NCI-H2171 treated with DMSO at 0.1 percent for 48 hours (cell line): Measurements from ENCODE around the gene MTHFD1.

Experiments
- DNase-seq: peaks from one replicate; lab custom pipeline; 2025; lab: John Stamatoyannopoulos, UW

Gene MTHFD1

DNA sequence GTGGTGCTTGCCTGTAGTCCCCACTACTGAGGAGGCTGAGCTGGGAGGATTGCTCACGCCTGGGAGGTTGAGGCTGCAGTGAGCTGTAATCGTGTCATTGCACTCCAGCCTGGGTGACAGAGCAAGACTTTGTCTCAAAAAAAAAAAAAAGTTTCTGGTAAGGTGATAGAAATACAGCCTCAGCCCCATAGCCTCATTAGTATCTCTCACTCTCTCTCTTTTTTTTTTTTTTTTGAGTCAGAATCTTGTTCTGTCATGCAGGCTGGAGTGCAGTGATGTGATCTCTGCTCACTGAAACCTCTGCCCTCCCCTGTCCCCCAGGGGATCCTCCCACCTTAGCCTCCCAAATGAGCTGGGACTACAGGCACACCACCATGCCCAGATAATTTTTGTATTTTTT, 19.2 kb downstream of the MTHFD1 start:
- DNase-seq = no peak

- no peak for DNase-seq
Measured at GRCh38 chr14:64409126-64409920, 21.2 kb downstream of the MTHFD1 start.

DNA sequence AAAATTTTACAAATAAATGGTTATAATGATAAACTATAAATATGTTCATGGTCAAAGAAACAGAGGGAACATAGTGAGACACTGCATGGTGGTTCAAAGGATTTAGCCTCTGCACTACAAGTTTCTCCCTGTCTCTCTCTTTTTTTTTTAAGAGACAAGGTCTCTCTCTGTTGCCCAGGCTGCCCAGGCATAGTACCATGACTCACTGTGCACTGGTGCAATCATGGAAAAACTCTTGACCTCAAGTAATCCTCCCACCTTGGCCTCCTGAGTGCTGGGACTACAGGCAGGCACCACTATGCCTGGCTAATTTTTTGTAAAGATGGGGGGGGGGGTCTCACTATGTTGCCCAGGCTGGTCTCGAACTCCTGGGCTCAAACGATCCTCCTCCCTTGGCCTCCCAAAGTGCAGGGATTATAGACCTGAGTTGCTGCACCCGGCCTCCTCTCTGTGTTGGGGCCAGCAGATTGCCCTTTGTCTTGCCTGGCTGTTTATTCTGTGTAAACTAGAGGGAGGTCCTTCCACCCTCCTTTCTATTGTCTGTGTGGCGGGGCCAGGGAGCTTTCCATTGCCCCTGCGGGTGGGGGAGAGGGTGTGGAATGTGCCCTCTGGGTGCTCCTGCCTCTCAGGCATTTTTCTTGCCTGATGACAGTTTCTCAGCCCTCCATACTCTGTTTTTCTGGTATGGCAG, 22.1 kb downstream of the MTHFD1 start:
- no peak for DNase-seq

- DNase-seq = no peak
Measured at GRCh38 chr14:64411001-64411400, 22.8 kb downstream of the MTHFD1 start.

- DNase-seq = no peak
Measured at GRCh38 chr14:64412237-64412636, 24.1 kb downstream of the MTHFD1 start.

DNA sequence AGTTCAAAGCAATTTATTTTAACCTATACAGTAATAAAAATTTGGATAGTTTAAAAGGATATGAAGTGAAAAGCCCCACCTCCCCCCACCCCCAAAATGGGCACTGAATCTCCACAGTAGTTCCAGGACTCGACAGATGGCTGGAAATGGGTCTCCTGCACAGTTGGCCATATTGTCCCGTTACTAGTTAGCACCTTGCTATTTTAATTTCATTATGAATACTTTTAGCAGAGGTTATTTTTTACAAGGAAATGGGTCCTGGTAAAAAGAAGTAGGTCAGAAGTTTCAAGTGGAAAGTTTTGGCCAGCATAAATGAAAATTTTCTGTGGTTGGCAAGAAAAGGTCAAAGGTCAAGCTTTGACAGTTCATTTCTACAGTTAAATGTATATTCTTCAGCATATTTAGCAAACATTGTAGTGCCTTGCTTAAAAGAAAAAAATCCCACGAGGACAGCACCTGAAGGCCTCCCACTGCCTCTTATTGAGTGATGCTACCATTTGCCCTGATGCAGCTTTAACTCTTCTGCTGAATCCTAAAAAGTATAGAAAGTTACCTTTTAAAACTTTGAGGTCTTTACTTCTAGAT, 28.3 kb downstream of the MTHFD1 start:
- no peak for DNase-seq

DNA sequence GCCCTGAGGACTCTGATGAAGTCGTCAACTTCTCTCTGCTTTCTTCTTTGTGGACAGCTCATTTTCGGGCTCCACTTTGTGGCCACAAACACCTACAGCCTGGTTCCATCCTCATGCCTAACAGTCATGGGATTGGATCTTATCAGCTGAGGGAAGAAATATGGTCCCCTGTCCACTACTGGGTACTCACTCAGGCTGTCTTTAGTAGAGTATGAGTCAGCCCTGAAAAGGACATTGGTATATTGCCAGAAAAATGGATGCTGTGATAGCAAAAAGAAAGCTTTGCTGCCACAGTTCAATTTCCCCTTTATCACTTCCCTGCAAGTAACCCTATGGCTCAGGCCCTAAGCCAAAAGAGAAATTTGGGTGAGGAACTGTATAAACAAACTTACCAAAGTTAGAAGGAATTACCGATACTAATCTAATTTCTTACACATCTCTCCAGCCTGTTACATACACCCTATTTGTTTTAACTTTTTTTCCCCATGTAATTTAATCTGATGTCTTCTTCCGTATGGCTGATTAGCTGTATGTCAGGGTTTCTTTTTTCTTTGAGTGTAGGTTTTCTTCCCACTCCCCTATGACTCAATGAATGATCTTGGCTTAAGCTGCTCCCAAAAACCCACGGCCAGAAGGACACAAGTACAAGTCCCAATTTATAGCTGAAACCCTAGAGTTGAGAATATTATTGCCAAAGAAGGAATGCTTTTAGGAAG, 29.1 kb downstream of the MTHFD1 start:
- DNase-seq = peak; percentile 41

GRCh38 chr14:64417771-64418125, 29.6 kb downstream of the MTHFD1 start:
- no peak for DNase-seq

GRCh38 chr14:64419003-64419402, 30.9 kb downstream of the MTHFD1 start:
- no peak for DNase-seq

DNA sequence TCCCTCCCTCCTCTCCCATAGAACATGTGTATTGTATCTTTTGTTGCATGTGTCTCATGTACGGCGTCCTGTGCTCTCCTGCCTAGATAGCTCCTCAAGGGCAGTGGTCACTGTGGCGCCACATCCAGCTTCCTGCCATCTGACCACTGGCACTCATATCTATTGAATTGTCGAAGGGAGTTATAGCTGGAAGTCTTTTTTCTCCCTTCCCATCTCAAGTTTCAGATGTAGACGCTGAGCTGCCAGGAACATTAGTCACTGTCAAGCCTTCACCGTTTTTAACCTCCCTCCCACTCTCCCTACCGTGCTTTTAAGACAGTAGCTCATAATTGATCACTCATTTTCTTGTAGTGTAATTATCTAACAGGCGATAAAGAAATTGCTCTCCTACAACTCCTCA, 33.0 kb downstream of the MTHFD1 start:
- peak; percentile 41 for DNase-seq

- DNase-seq = no peak
Measured at GRCh38 chr14:64422005-64422404, 33.9 kb downstream of the MTHFD1 start.

DNA sequence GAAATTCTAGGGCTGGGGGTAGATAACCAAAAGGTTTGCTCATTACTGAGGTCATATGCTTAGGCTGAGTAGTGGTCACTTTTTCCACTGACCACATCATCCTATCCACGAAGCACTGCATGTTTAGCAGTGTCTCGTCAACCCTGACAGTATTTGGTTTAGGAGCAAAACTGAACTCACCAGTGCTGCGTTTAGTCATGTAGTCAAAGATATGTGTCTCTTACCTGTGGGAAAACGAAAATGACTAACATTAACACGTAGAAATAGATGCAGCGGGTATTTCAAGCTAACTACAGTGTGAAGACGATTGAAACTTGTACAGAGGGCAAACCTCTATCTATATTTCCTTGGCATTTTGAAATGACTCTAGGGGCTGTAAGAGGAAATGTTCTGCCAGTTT, 34.6 kb downstream of the MTHFD1 start:
- no peak for DNase-seq

DNA sequence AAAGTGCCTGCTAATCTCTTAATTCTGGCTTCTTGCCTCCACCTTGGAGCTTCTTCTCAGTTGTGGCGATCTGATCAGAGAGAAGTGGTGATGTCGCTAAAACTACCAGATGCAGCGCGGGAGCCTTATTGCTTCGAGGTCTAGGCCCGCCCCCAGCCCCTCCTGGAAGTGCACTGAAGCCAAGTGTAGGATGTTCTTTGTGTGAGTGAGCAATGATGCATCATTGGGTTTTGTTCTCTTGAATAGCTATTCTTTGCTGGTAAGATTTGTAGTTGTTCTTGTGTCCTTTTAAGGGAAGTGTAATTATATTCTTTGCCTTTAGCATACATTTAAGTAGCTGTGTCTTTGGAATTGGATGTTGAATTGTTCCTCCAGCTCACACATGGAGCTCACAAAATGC, 35.8 kb downstream of the MTHFD1 start:
- no peak for DNase-seq

- DNase-seq = no peak
Measured at GRCh38 chr14:64434528-64434927, 46.4 kb downstream of the MTHFD1 start.

- DNase-seq = no peak
Measured at GRCh38 chr14:64438181-64438841, 50.2 kb downstream of the MTHFD1 start.

DNA sequence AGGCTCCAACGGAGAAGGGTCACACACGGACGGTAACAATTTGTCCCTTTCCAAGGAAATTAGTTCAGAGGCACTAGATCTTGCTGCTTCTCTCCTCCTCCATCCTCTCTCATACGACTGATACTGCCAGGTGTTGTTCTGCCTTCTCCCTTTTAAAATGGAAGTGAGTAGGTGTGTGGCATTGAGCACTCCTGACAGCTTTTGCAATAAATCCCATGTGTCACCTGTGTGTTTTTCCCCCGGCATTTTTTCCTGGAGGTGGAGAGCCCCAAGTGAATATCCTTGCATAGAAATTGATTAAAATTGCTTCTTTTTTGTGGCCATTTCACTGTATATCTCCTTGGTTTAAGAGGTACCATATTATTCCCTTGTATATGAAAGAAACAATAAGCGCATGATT, 51.0 kb downstream of the MTHFD1 start:
- no peak for DNase-seq

DNA sequence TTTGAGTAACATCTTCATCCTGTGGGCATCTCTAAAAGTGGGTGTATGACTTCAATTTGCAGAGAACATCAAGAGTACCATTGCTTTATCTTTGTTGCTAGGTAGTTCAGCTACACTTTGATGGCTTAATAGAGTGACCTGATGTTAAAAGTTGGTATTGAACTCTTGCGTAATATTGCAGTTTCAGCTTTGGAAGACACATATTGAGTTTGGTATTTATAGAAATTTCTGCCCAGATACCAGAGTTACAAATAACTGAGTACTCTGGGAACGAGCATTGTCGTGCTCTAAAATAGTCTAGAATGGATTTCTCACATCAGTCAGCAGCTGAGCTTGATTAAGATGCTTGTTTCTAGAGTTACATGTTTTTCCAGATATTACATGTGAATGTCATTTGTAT, 52.3 kb downstream of the MTHFD1 start:
- no peak for DNase-seq

DNA sequence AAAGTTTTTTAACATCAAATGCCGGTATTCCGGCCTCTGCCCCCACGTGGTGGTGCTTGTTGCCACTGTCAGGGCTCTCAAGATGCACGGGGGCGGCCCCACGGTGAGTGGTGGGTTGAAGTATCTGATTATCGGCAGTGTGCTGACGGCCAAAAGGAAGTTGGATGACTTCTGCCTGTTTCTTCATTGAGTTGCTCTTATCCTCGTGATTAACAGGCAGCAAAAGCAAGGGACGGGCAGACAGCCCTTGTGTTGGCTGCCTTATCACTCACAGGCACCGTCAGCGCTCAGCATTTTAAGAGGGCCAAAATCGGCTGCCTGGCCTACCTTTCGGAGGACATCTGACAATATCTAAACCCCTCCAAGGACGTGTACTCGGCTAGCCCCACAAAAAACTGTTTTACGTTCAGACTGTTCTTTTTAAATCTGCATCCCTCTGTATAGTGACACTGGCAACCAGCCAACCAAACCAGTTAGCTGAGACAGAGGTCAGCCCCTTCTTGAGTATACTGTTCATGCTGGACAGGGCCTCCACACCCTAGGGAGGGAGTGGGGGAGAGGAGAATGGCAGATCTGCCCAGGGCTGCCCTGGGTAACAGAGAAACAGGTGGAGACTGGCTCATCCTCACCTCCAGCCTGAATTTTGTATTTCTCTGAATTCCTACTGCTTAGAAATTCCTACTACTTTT, 54.3 kb downstream of the MTHFD1 start:
- DNase-seq = no peak

DNA sequence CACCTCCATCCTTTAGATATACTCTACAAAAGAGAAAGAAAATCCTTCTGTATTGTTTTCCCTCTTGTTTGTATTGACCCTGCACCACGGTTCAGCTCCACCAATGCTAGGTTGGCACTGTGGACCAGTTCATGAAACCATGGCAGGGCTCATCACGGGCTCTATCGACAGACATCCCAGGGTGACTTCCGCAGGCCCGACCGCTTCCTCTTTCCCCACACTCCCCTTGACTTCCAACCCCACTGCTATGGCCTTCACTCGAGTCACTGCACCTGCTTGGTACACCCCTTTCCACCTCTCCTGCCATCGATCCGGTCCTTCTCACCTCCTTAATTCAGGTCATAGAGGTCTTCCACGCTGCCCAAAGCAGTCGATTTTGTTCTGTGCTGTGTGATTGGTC, 56.0 kb downstream of the MTHFD1 start:
- no peak for DNase-seq

- peak; percentile 38 for DNase-seq
Measured at GRCh38 chr14:64444984-64445845, 57.1 kb downstream of the MTHFD1 start.
